ENCODE results near the gene RTN4RL1. TPM values are rescaled to one million over a fixed set of nuclear protein-coding genes. Genes with fewer than 3 reads are reported as not detected.
A peak's percentile ranks its signal among the peaks of the same experiment; 100 is the strongest.

Gene RTN4RL1
- total RNA-seq, 1 donor: 1.1 TPM

GRCh38 chr17:2067048-2067561, 42.0 kb upstream of the RTN4RL1 start:
- no peak for TF ChIP-seq CTCF (IDR thresholded peaks at IDR 0.05; ENCODE audit: extremely low read depth, low read depth, low read length)
- no peaks in the 10 kb centered on the region for H4K20me1 ChIP-seq (ENCODE audit: insufficient read depth, low read length)
- H3K27me3 ChIP-seq (ENCODE audit: insufficient read depth, low read length): no peaks in the 10 kb centered on the region
- peak overlapping the region; percentile 12 for H3K4me2 ChIP-seq (ENCODE audit: insufficient read depth, low read length)
- H2AFZ ChIP-seq (ENCODE audit: low read length): no peak overlapping the region
- H3K36me3 ChIP-seq (ENCODE audit: insufficient read depth, low read length): peaks cover 26% of the 10 kb centered on the region
- H3K4me3 ChIP-seq (ENCODE audit: insufficient read depth, low read length): no peak overlapping the region
- no peaks in the 10 kb centered on the region for H3K9me3 ChIP-seq (ENCODE audit: low read depth, low read length)
- H3K27ac ChIP-seq (ENCODE audit: low read depth, low read length): peak overlapping the region; percentile 97
- no peaks in the 10 kb centered on the region for H3K79me2 ChIP-seq (ENCODE audit: insufficient read depth, low read length)
- peak; percentile 26 for DNase-seq (ENCODE audit: insufficient read length, low spot score, missing footprints)
- H3K4me1 ChIP-seq (ENCODE audit: insufficient read depth, low read length): peaks cover 83% of the 10 kb centered on the region

GRCh38 chr17:2065949-2066400, 40.8 kb upstream of the RTN4RL1 start:
- DNase-seq (ENCODE audit: insufficient read length, low spot score, missing footprints): peak; percentile 41
- Histone ChIP-seq H3K36me3 (ENCODE audit: insufficient read depth, low read length) (peaks cover 35% of the 10 kb centered on the region), H3K79me2 (ENCODE audit: insufficient read depth, low read length) (no peaks in the 10 kb centered on the region), H3K27ac (ENCODE audit: low read depth, low read length) (peak overlapping the region; percentile 97), H3K4me1 (ENCODE audit: insufficient read depth, low read length) (peaks cover 75% of the 10 kb centered on the region), H3K4me2 (ENCODE audit: insufficient read depth, low read length) (peak overlapping the region; percentile 49), H3K9me3 (ENCODE audit: low read depth, low read length) (no peaks in the 10 kb centered on the region), H2AFZ (ENCODE audit: low read length) (no peak overlapping the region), H3K27me3 (ENCODE audit: insufficient read depth, low read length) (no peaks in the 10 kb centered on the region), H4K20me1 (ENCODE audit: insufficient read depth, low read length) (no peaks in the 10 kb centered on the region), H3K4me3 (ENCODE audit: insufficient read depth, low read length) (no peak overlapping the region)
- no peak for TF ChIP-seq CTCF (IDR thresholded peaks at IDR 0.05; ENCODE audit: extremely low read depth, low read depth, low read length)

- peak; percentile 62 for TF ChIP-seq CTCF (IDR thresholded peaks at IDR 0.05; ENCODE audit: extremely low read depth, low read depth, low read length)
- Histone ChIP-seq H2AFZ (ENCODE audit: low read length) (no peak overlapping the region), H3K27ac (ENCODE audit: low read depth, low read length) (peak overlapping the region; percentile 97), H3K79me2 (ENCODE audit: insufficient read depth, low read length) (peaks cover under 1% of the 10 kb centered on the region), H3K4me2 (ENCODE audit: insufficient read depth, low read length) (no peak overlapping the region), H3K27me3 (ENCODE audit: insufficient read depth, low read length) (no peaks in the 10 kb centered on the region), H4K20me1 (ENCODE audit: insufficient read depth, low read length) (no peaks in the 10 kb centered on the region), H3K9me3 (ENCODE audit: low read depth, low read length) (no peaks in the 10 kb centered on the region), H3K4me1 (ENCODE audit: insufficient read depth, low read length) (peaks cover 72% of the 10 kb centered on the region), H3K4me3 (ENCODE audit: insufficient read depth, low read length) (no peak overlapping the region), H3K36me3 (ENCODE audit: insufficient read depth, low read length) (peaks cover 41% of the 10 kb centered on the region)
- DNase-seq (ENCODE audit: insufficient read length, low spot score, missing footprints): peak; percentile 95
These were observed 40.0 kb upstream of the RTN4RL1 start for GRCh38 chr17:2064980-2065785.

GRCh38 chr17:2064520-2064971, 39.4 kb upstream of the RTN4RL1 start:
- Histone ChIP-seq H3K4me3 (ENCODE audit: insufficient read depth, low read length) (no peak overlapping the region), H2AFZ (ENCODE audit: low read length) (no peak overlapping the region), H3K79me2 (ENCODE audit: insufficient read depth, low read length) (peaks cover 6% of the 10 kb centered on the region), H3K27me3 (ENCODE audit: insufficient read depth, low read length) (no peaks in the 10 kb centered on the region), H3K4me1 (ENCODE audit: insufficient read depth, low read length) (peaks cover 72% of the 10 kb centered on the region), H4K20me1 (ENCODE audit: insufficient read depth, low read length) (no peaks in the 10 kb centered on the region), H3K4me2 (ENCODE audit: insufficient read depth, low read length) (no peak overlapping the region), H3K9me3 (ENCODE audit: low read depth, low read length) (no peaks in the 10 kb centered on the region), H3K36me3 (ENCODE audit: insufficient read depth, low read length) (peaks cover 48% of the 10 kb centered on the region), H3K27ac (ENCODE audit: low read depth, low read length) (peak overlapping the region; percentile 97)
- TF ChIP-seq CTCF (IDR thresholded peaks at IDR 0.05; ENCODE audit: extremely low read depth, low read depth, low read length): no peak
- DNase-seq (ENCODE audit: insufficient read length, low spot score, missing footprints): peak; percentile 91
